C4-2B (cell line): ENCODE data around the gene IGSF6.

Source experiments
- CTCF ChIP-seq: fragments of 450-650 bp; conservative IDR thresholded peaks from 2 replicates; pipeline ENCODE4 v1.5.1; 2017; ENCODE audit warnings: mild to moderate bottlenecking
- ZFX ChIP-seq: fragments of 450-650 bp; IDR thresholded peaks from 2 replicates; pipeline ENCODE4 v1.6.1; 2017

GRCh38 chr16:21647562-21648164, 4.7 kb downstream of the IGSF6 start:
- TF ChIP-seq CTCF (no peak), ZFX (no peak)
